Endometrium (tissue), 2 donors: ENCODE data around the gene KIAA0319L.

Source experiments
- FAIRE-seq: peaks from 2 replicates; lab custom pipeline; 2012; peaks lifted over from hg19 to GRCh38; lab: Jason Lieb, UNC
- donor health status: control.
- donor health status: control.

KIAA0319L gene

DNA sequence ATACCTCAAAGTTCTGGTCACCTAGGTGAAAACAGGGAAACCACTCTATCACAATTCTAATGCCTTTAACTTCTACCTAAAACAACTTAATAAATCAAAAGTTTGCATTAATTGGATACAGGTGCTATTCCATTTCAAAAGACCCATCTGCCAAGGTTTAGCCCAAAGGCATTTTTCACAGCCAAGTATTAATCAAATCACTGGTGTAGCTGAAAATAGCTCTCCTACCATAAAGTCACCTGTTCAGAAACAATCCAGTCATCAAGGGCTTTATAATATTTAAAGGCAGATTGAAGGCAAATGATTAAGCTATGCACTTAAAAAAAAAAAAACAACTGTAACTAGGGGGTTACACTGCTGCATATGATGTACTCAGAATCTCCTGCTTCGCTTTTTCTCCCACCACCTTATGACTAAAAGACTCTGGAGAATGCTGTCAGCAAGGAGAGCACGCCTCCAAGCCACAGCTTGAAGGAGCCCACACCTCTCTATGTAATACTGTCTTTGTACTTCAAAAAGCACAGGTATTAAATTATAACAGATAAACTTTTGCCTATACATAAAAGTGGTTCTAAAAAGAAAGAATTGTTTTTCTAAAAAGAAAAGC lies 20.5 kb downstream of the KIAA0319L start:
- no peak for FAIRE-seq

DNA sequence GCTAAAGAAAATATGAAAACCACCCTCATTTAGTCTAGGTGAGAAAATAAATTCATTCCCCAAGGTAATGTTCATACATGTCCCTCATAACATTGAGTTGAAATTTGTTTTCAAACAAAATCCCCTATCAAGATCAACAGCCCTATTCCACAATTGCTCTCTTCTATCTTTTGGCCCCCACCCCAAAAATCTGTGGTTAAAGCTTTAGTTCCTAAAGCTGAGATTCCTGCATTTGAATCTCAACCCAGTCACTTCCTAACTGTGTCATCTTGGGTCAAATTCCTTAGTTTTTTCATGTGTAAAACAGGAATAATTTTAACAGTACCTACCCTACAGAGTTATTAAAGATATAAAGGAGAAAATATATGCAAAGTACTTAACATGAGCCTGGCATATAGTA lies 22.0 kb downstream of the KIAA0319L start:
- FAIRE-seq = no peak

DNA sequence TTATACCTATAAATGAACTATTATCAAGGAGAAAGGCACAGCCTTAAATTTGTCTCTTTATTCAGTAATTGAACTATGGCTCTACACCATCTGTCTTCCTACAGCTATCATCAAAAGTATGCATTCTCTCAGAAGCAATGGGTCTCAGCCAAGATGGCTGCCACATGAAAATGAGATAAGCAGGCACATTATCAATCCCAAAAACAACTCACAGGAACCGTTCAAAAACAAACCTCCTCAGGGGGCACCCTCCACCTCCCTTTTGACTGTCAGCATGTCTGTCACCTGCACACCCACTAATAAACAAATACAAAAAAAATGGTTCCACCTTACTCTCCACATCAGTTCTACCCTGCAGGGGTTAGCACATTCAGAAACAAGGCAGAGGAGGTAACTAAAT lies 23.6 kb downstream of the KIAA0319L start:
- no peak for FAIRE-seq

DNA sequence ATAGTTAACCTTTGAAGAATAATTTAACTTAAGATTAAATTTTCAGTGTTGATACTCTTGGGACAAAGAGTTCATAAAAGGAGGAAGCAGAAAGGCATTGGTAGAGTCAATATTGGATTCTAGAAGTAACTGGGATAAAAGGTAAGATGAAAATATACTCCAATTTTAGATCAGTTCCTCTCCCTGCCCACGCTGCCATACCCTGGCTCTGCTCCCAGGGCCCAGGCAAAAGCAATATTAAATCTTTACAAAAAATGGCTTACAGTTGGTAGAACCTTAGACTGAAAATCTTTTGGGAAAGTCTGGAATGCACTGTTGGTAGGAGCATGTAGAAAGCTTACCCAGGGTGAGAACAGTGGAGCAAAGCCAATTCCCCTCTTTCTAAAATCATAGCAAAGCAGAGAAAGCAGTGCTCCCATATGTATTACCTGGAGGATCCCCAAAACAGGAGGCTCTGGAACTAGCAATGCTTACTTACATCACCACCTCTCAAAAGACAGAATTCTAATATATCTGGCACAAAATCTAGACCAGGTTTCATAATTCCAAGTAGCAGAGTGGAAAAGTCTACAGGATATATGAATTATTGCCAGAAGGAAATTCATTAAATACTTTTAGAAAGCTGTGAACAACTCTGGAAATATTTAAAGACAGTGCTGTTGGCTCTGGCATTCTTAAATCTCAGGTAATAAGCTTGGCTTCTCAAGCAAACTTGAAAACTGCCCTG lies 24.5 kb downstream of the KIAA0319L start:
- no peak for FAIRE-seq

DNA sequence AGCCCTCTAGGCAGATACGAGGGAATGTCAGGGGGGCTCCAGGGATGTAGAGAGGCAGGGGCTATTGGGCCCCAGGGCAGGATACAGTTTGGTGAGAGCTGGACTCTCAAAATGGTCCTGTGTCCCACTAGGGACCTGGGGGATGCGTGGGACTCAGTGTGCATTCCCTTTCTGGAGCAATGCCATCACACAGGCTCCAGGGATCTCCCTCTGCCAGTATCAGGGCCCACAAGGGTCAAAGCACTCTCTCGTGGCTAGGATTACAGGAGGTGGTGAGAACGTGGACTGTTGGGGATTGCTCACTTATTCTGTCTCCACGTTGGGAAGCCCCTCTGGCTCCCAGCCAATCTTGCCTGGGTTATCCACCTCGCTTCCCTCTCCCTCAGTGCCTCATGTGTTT lies 25.8 kb downstream of the KIAA0319L start:
- no peak for FAIRE-seq

DNA sequence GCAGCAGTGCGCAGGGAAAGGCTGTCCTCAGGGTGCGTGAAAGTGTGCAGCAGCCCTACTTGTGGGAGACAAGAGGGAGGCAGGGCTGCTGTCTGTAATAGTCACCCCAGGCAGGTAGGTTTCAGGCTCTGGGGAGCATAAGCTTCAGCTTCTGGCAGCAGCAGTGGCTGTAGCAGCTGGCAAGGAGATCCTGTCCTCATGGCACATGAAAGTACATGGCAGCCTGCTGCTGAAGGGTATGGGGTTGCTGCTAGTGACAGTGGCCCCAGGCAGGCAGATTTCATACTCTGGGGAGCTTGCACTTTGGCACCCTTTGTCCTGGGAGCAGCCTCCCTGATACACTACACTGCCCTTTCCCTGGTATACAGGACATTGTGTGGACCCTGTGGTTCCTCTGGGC lies 26.3 kb downstream of the KIAA0319L start:
- FAIRE-seq = no peak

DNA sequence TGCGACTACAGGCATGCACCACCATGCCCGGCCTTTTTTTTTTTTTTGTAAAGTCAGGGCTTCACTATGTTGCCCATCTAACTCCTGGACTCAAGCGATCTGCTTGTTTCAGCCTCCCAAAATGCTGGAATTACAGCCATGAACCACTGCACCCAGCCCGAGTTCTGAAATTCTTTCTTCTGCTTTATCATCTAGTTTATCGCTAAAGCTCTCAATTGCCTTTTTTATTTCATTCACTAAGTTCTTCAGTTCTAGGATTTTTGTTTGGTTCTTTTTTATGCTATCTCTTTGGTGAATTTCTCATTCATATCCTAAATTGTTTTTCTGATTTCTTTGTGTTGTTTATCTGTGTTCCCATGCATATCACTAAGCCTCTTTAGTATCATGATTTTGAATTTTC lies 27.0 kb downstream of the KIAA0319L start:
- FAIRE-seq = no peak

DNA sequence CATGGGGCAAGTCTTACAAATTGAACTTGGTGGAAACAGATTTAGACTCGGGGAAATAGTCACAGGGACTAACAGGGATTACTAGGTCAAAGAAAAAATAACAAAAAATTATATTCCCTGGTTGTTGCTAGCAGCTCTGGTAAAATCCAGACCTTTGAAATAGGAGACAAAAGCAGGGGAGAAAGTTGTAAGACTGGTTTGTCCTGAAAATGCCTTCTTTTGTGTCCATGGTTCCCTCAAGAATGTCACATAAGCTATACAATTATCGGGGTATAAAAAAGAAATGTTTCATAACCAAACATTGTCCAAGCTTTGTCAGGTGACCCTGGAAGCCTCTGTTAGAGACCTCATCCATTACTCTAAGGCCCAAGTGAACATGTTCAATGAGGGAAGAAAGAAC lies 33.1 kb downstream of the KIAA0319L start:
- FAIRE-seq = no peak

DNA sequence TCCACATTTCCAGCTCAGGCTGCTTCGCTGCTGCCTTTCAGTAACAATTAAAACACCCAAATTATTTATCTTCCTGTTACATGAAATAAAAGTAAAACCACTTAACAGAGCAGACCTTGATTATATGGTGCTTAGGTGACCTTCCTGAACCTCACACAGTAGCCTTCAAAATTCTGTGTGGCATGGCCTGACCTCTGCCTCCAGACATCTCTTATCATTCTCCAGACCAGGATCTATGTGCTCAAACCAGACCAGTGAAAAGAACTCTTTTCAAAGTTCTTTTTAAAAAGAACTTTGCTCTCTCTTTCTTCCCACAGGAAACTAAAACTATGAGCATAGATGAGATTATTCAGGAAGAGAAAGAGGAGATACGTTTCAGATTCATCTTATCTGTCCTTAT lies 37.8 kb downstream of the KIAA0319L start:
- no peak for FAIRE-seq

DNA sequence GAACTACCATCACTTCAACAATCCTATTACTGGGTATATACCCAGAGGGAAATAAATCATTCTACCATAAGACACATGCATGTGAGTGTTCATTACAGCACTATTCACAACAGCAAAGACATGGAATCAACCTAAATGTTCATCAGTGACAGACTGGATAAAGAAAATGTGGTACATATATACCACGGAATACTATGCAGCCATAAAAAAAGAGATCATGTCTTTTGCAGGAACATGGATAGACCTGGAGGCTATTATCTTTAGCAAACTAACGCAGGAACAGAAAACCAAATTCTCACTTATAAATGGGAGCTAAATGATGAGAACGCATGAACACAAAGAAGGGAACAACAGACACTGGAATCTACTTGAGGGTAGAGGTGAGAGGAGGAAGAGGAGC lies 39.0 kb downstream of the KIAA0319L start:
- no peak for FAIRE-seq

DNA sequence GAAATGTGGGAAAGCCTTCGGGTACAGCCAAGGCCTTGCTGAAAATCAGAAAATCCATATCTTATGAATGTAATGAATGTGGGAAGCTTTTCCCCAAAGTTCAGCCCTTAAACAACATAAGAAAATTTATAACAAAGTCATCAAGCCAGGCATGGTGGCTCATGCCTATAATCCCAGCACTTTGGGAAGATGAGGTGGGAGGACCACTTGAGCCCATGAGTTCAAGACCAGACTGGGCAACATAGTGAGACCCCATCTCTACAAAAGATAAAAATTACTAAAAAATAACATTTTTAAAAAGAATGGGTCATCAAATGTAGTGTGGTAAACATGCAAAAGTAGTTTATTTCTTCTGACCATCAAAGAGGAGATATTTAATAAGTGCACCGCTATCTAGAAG lies 45.9 kb downstream of the KIAA0319L start:
- FAIRE-seq = no peak

DNA sequence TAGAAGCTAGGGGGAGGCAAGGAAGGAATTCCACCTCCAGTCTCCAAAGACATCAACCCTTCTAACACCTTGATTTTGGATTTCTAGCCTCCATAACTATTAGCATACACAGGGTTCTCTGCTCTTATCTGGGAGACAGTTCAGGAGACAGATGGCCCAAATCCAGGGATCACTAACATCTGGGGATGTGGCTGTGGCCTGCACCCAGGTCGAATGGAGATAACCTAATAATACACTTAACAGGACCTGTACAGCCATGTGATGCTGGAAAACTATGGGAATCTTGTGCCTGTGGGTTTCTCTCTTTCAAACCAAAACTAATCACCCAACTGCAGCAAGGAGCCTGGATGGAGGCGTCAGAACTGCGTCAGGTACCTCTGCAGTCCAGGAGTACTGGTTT lies 47.6 kb downstream of the KIAA0319L start:
- no peak for FAIRE-seq

DNA sequence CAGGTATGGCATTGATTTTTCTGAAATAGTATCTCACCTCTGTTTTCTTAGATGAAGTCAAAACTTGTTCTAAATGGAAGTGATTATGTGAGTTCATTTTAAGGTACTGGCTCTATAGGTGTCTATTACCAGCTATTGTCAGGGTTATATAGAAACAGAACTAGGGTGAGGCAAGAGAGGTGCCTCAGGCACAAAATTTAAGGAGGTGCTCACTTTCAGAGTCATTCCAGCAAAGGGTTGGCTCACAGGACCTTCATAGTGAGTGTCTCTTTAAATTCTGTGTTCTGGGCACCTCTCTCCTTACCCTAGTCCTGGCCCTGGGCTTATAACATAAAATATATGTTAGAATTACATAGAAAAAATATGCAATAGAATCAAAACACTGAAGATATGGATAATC lies 49.3 kb downstream of the KIAA0319L start:
- FAIRE-seq = no peak

DNA sequence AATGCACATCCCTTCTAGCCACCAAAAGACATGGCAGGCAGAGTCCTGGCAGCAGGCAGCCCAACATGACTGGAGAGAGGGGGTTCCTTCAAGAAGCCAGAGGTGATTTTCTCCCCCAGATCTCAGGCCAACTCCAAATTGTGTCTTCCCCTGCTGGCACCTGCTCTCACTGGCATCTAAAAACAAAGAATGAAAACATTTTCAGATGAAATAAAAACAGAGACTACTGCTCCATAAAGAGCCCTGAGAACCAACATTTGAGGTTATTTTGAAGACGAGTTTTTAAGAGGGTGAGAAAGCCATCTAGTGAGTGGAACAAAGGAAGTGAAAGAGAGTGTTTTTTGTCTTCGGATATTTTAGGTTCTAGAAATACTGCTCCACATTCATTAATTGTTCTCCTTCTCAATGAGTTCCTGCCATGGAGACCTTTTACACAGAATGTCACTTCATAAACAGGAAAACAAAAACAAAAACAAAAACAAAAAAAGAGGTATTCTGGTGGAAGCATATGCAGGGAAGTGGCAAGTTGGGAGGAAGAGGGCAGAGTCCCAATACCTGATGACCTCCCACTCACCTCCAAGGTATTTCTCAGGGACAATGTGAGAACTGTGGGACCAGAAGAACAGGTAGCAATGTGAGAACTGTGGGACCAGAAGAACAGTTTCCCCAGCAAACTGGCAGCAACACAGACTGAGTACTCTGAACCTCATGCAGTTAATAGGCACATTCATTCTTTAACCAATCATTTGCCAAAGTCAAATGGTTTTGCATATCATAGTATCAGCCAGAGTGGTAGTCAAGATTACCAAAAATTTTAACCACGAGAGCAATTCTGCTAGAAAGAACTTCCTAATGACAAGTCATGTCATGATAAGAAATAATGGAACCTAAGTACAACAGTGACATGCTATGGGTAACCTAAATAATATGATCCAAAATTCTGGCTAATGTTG lies 50.0 kb downstream of the KIAA0319L start:
- no peak for FAIRE-seq

DNA sequence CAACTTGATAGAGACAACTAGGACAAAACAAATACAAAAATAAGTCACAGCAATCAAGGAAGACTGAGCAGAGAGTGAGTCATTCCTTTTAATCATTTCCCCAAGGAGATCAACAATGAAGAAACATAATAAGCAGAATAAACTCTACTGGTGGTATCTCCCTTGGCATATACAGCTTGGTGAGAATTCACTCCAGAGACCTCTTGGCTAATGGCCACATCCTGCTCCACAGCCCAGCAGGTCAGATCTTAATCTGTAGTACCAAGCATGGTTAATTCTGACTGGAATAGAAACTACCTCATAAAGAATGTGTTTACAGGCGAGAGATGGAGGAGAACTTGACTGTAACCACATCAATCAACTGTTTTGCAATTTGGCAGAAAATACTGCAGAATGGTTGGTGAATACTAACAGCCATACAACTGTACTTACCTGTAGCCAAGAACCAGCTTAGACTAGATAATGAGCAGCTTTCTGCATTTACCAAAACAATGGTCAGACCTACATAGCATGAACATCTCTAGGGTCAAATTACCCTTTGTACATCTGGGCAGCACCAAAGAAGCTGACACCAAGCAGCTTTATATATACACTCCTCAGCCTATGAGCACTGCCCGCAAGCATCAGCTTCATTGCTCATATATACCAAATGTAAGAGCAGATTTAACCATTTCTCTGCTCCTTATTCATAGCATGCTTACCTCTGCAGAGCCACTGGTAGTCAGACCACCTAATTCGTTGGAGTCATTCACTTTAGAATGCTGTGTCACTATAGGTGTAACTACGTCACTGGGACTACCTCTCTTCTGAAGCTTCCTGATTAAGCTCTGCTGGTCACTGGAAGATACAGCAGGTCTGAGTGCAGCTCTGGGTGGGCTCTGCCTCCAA lies 51.0 kb downstream of the KIAA0319L start:
- FAIRE-seq = peak; percentile 23

DNA sequence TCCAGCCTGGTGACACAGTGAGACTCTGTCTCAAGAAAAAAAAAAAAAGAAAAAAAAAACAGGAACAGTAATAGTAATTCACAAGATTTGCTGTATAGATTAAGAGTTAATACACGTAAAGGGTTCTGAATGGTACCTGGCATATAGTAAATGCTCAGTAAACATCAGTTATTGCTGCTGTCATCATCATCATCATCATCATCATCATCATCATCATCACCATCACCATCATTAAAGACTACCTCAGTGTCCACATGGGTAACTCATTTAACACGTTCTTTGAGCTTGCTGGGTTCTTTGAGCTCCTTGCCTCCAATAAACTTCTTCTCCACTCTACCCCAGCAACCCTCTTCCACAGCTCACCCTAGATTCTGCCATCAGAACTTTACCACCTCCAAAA lies 55.0 kb downstream of the KIAA0319L start:
- FAIRE-seq = no peak

DNA sequence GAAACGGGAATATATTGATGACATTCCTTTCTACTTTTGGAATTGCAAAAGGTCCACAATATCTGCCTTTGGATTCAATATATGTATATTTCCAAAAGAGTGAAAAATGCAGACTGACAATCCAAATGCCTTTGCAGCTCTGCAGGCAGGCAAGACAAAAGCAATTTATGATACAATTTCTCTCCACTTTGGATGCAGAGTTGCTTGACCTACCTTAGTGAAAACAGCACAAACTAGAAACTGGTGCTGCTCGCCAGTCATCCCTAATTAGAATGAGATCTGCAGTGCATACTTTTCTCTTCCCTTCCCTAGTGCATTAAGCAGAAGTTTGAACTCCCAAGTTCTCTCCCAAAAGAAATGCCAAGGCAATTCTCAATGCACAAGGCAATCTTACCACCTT lies 56.8 kb downstream of the KIAA0319L start:
- FAIRE-seq = no peak

DNA sequence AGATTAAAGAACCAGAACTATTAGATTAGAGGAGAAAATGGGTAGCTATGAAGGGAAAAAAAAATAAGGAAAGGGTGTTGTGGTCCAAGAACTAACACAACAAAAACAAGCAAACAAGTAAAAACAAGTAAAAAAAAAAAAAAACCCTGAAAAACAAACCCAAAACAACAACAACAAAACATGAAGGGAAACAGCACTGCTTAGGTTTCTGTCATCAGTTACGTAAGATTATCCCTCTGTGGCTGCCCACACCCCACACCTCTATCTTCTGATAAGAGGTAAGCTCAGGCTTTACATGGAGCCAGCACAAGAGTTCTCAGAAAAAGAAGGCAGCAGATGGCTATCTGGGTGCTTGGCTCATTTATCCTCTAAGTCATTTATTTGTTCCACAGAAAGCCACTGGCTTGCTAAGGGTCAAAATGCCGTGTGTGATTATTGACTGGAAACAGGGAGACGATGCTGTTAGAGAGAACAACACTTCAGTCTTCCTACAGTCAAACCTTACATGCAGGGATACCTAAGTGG lies 57.5 kb downstream of the KIAA0319L start:
- no peak for FAIRE-seq

DNA sequence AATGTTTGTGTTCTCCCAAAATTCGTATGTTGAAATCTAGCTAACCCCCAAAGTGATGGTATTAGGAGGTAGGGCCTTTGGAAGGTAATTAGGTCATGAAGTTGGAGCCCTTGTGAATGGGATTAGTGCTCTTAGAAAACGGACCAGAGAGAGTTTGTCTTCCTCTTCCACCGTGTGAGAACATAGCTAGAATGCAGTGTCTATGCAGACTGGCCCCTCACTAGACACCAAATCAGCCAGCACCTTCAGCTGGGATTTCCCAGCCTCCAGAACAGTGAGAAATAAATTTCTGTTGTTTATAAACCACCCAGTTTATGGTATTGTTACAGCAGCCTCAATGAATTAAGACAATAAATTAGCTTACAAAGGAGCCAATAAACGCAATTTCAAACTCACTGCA lies 58.0 kb downstream of the KIAA0319L start:
- FAIRE-seq = no peak

DNA sequence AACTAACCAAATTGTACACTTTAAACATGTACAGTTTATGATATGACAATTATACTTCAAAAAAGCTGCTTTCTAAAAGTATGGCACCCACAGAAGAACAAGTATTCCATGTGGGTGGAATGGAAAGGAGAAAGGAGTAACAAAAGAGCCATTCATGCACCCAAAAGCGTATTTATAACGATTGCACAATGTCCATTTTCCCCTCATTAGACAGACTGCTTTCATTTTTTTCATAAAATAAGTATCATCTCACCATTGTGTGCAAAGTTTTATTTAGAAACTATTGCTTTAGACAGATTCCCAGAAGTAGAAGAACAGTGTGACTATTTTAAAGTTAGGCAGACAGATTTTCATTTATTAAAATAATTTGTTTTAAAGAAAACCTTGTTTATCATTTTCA lies 59.6 kb downstream of the KIAA0319L start:
- no peak for FAIRE-seq

DNA sequence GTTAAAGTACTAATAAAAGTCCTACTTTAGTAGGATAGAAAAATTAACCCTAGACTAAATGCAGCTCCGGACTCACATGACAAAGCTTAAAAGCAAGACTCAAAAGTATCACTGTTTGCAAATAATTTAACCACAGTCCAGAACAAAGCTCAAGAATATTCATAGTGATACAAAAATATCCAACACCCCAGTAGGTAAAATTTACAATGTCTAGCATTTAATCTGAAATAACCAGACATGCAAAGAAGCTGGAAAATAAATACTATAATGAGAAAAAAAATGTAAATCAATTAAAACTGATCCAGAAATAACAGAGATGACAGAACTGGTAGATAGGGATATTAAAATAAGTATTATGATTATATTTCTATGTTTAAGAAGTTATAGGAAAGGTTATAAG lies 67.0 kb downstream of the KIAA0319L start:
- FAIRE-seq = peak; percentile 57

DNA sequence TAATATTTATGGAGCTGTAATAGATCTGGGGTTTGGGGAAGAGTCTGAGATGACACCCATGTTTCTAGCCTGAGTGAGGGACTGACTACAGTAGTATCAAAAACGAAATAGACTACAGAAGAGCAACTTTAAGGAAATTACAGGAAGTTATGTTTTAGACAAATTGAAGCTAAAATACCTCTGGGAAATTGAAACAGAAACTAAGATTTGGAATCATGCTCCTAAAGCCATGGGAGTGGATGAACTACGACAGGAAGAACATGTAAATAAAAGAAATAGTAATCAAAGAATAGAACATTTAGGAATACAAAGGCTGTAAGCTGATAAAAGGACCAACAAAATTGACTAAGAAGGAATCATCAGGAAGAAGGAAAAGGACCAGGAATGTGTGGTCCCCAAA lies 68.9 kb downstream of the KIAA0319L start:
- no peak for FAIRE-seq
